SK-N-MC (cell line): Measurements from ENCODE around the gene DCDC2.

Experiments
- EZH2 ChIP-seq: fragments of 200-600 bp; sonication (generic); IDR thresholded peaks from one replicate; pipeline ENCODE4 v1.6.1; 2017; ENCODE audit warnings: antibody characterized with exemption
- POLR2AphosphoS5 ChIP-seq: IDR thresholded peaks from 2 replicates; pipeline ENCODE4 v1.6.1; 2012; ENCODE audit warnings: mild to moderate bottlenecking, low read depth, low read length, borderline replicate concordance

- TF ChIP-seq POLR2AphosphoS5 (no peak), EZH2 (no peak)
These were observed 217.3 kb downstream of the DCDC2 start for GRCh38 chr6:24140591-24140990.
